ENCODE measurements around the gene RFWD3.

DNA sequence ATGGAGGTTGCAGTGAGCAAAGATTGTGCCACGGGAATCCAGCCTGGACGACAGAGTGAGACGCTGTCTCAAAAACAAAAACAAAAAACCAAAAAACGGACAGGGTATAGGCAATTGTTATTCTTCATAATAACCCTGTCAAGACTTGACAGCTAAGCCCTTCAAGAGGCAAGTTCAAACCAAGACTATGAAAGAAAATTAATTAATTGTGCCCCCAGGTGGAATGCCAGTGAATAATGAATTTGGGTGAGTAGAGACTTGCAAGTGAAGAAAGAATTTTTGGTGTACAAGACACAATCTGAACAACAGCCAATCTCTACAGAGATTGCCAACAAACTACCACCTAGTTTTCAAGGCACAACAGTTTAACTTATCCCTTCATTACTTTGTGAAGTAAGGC is 6.3 kb downstream of the RFWD3 start:
- TF ChIP-seq, protein P1, sequence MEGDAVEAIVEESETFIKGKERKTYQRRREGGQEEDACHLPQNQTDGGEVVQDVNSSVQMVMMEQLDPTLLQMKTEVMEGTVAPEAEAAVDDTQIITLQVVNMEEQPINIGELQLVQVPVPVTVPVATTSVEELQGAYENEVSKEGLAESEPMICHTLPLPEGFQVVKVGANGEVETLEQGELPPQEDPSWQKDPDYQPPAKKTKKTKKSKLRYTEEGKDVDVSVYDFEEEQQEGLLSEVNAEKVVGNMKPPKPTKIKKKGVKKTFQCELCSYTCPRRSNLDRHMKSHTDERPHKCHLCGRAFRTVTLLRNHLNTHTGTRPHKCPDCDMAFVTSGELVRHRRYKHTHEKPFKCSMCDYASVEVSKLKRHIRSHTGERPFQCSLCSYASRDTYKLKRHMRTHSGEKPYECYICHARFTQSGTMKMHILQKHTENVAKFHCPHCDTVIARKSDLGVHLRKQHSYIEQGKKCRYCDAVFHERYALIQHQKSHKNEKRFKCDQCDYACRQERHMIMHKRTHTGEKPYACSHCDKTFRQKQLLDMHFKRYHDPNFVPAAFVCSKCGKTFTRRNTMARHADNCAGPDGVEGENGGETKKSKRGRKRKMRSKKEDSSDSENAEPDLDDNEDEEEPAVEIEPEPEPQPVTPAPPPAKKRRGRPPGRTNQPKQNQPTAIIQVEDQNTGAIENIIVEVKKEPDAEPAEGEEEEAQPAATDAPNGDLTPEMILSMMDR (IDR thresholded peaks at IDR 0.05), result no peak
- TF ChIP-seq EZH2 (IDR thresholded peaks at IDR 0.05), result no peak
